ENCODE results near the gene ADGRV1. TPM values are rescaled to one million over a fixed set of nuclear protein-coding genes. Genes with fewer than 3 reads are reported as not detected.

The ADGRV1 gene
- total and polyA plus RNA-seq, 9 of the 15 experiments (the other 6 are each of a cell fraction or from before 2014, with no cell fraction given), result 21.7 to 156 (median 58.2) TPM

DNA sequence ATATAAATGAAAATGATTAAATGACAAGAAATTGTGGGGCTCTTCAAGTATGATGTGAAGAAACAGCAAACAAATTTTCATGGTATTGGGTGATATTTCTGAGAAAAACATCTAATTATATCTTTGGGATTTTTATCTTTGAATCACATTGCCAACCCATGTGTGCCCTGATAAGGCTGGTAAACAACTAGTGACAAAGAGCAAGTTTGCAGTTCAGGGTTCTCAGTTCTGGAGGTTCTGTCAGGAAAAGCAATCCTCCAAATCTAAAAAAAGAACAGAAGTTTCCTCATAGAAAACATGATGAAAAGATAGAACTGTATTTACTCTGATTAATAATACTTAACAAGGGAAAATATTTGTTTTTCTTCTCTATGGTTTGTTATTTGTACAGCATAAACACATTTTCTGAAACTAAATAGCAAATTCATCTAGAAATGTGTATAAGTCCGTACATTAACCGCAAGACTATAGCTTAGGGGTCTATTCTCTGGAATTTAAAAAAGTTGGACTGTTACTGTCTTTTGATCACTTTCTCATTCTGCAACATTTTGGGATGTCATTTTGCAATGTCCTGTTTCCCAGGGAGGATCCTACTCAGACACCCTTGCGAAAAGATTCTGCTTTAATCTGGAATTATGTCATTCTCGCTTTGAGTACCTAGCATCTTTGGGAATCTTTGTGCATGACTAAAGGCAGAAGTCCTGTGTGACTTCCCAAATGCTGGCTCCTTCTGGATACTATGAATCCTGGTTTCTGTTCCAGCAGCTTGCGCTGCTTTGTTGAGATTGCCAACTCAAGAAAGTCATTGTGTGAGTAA lies 308.5 kb downstream of the ADGRV1 start (continued):
- TF ChIP-seq, protein P1, sequence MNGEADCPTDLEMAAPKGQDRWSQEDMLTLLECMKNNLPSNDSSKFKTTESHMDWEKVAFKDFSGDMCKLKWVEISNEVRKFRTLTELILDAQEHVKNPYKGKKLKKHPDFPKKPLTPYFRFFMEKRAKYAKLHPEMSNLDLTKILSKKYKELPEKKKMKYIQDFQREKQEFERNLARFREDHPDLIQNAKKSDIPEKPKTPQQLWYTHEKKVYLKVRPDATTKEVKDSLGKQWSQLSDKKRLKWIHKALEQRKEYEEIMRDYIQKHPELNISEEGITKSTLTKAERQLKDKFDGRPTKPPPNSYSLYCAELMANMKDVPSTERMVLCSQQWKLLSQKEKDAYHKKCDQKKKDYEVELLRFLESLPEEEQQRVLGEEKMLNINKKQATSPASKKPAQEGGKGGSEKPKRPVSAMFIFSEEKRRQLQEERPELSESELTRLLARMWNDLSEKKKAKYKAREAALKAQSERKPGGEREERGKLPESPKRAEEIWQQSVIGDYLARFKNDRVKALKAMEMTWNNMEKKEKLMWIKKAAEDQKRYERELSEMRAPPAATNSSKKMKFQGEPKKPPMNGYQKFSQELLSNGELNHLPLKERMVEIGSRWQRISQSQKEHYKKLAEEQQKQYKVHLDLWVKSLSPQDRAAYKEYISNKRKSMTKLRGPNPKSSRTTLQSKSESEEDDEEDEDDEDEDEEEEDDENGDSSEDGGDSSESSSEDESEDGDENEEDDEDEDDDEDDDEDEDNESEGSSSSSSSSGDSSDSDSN (IDR thresholded peaks at IDR 0.05; ENCODE audit: borderline replicate concordance in 1 of 2, low read depth in 2 of 2, low read length in 2 of 2), result no peak
- TF ChIP-seq, protein P2, sequence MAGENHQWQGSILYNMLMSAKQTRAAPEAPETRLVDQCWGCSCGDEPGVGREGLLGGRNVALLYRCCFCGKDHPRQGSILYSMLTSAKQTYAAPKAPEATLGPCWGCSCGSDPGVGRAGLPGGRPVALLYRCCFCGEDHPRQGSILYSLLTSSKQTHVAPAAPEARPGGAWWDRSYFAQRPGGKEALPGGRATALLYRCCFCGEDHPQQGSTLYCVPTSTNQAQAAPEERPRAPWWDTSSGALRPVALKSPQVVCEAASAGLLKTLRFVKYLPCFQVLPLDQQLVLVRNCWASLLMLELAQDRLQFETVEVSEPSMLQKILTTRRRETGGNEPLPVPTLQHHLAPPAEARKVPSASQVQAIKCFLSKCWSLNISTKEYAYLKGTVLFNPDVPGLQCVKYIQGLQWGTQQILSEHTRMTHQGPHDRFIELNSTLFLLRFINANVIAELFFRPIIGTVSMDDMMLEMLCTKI (IDR thresholded peaks at IDR 0.05; ENCODE audit: partially characterized antibody), result no peak
- TF ChIP-seq RBM34 (IDR thresholded peaks at IDR 0.05; ENCODE audit: borderline replicate concordance, insufficient read depth, low read length) (no peak), TEAD4 (IDR thresholded peaks at IDR 0.05; ENCODE audit: low read length) (peak; percentile 62; the same call in 1 of the 2 replicates), TEAD4 (CRISPR knock-in tag; IDR thresholded peaks at IDR 0.05; ENCODE audit: borderline replicate concordance) (no peak), HMG20B (CRISPR knock-in tag; IDR thresholded peaks at IDR 0.05) (no peak), NEUROD1 (IDR thresholded peaks at IDR 0.05; ENCODE audit: borderline replicate concordance, low read depth, low read length, partially characterized antibody) (no peak), ZNF263 (CRISPR knock-in tag; IDR thresholded peaks at IDR 0.05; ENCODE audit: borderline replicate concordance) (no peak), NFATC3 (IDR thresholded peaks at IDR 0.05) (no peak), FOXJ2 (tag; IDR thresholded peaks at IDR 0.05) (peak; percentile 70; the same call in 1 of the 2 replicates), ZNF146 (CRISPR knock-in tag; IDR thresholded peaks at IDR 0.05; ENCODE audit: unreplicated experiment) (no peak), HNRNPUL1 (IDR thresholded peaks at IDR 0.05; ENCODE audit: low read length) (no peak), ZNF584 (CRISPR knock-in tag; IDR thresholded peaks at IDR 0.05; ENCODE audit: low read depth) (no peak), PPARD (CRISPR knock-in tag; IDR thresholded peaks at IDR 0.05) (no peak), STAG1 (CRISPR knock-in tag; IDR thresholded peaks at IDR 0.05; ENCODE audit: borderline replicate concordance) (no peak), POLR2H (tag; IDR thresholded peaks at IDR 0.05; ENCODE audit: low read depth) (no peak), ZNF589 (CRISPR knock-in tag; IDR thresholded peaks at IDR 0.05; ENCODE audit: low read depth) (no peak), ETV1 (tag; conservative IDR thresholded peaks at IDR 0.05; ENCODE audit: low read depth) (no peak), ZFP36 (IDR thresholded peaks at IDR 0.05; ENCODE audit: low read depth, low read length, partially characterized antibody) (no peak), EWSR1 (IDR thresholded peaks at IDR 0.05; ENCODE audit: borderline replicate concordance, low read depth, partially characterized antibody) (no peak), KDM4B (IDR thresholded peaks at IDR 0.05; ENCODE audit: borderline replicate concordance in 2 of 2, low read depth in 1 of 2) (no peak), ZNF274 (IDR thresholded peaks at IDR 0.05; ENCODE audit: borderline replicate concordance, low read depth, low read length) (no peak)
- TF ChIP-seq, protein P3, sequence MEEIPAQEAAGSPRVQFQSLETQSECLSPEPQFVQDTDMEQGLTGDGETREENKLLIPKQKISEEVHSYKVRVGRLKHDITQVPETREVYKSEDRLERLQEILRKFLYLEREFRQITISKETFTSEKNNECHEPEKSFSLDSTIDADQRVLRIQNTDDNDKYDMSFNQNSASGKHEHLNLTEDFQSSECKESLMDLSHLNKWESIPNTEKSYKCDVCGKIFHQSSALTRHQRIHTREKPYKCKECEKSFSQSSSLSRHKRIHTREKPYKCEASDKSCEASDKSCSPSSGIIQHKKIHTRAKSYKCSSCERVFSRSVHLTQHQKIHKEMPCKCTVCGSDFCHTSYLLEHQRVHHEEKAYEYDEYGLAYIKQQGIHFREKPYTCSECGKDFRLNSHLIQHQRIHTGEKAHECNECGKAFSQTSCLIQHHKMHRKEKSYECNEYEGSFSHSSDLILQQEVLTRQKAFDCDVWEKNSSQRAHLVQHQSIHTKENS (CRISPR knock-in tag; IDR thresholded peaks at IDR 0.05), result no peak

Measured in K562 (cell line).